Suprapubic skin (tissue), 4 donors: ENCODE results near the gene RBM39. TPM values are rescaled to one million over a fixed set of nuclear protein-coding genes. Genes with fewer than 3 reads are reported as not detected.
"Not testable (repeated sequence)": the region's sequence is repeated elsewhere in the genome, so short reads cannot be mapped to it uniquely, and the experiment has no call there.

Source experiments
- DNase-seq, 2 donors: peaks; one replicate each; pipeline ENCODE4 v3.0.0-alpha.2; 2019; ENCODE audit warnings: low spot score in 2 of 2
- H3K27ac ChIP-seq: fragments of 200-600 bp; sonication (generic); one replicate; pipeline ENCODE4 v1.5.1; 2019
- H3K27me3 ChIP-seq: fragments of 200-600 bp; sonication (generic); one replicate; pipeline ENCODE4 v1.5.1; 2019
- H3K36me3 ChIP-seq: fragments of 200-600 bp; sonication (generic); one replicate; pipeline ENCODE4 v1.5.1; 2019
- H3K4me1 ChIP-seq: fragments of 200-600 bp; sonication (generic); one replicate; pipeline ENCODE4 v1.5.1; 2019
- H3K4me3 ChIP-seq: fragments of 200-600 bp; sonication (generic); one replicate; pipeline ENCODE4 v1.5.1; 2019; ENCODE audit warnings: mild to moderate bottlenecking
- H3K9me3 ChIP-seq: fragments of 200-600 bp; sonication (generic); one replicate; pipeline ENCODE4 v1.5.1; 2019
- EP300 ChIP-seq: sonication (generic); formaldehyde crosslinking; IDR thresholded peaks from one replicate; pipeline ENCODE4 v1.6.1; 2017; ENCODE audit warnings: antibody characterized with exemption
- POLR2A ChIP-seq, 2 donors: fragments of 450-650 bp; IDR thresholded peaks; one replicate each; pipeline ENCODE4 v1.6.1; 2017; ENCODE audit warnings: antibody characterized with exemption in 2 of 2, mild to moderate bottlenecking in 2 of 2, moderate library complexity in 2 of 2
- POLR2AphosphoS5 ChIP-seq, 3 donors: sonication (generic); formaldehyde crosslinking; IDR thresholded peaks; one replicate each; pipeline ENCODE4 v1.6.1; 2017; ENCODE audit warnings: antibody characterized with exemption in 3 of 3
- WGBS: methylation state at CpG from one replicate; pipeline ENCODE4 v1.1.5; 2018; 5-methylcytosine and 5-hydroxymethylcytosine counted together
- total RNA-seq, 4 donors: library from RNA; depleted of rRNA; stranded (reverse); fragments of >200 nt; gene quantifications; one replicate each; pipeline ENCODE4 v1.1.0, GENCODE V29; 2016
- TF ChIP-seq, protein P1 (sequence below), 2 donors: fragments of 200-600 bp in 1 of 2; fragments of 450-650 bp in 1 of 2; sonication (generic) in 1 of 2; IDR thresholded peaks; one replicate each; pipeline ENCODE4 v1.5.1; 2016 to 2019; ENCODE audit warnings: antibody characterized with exemption in 2 of 2, mild to moderate bottlenecking in 1 of 2, moderate library complexity in 1 of 2

The RBM39 gene
- total RNA-seq, 4 donors from 2014 or later, result 245 to 599 (median 258) TPM

DNA sequence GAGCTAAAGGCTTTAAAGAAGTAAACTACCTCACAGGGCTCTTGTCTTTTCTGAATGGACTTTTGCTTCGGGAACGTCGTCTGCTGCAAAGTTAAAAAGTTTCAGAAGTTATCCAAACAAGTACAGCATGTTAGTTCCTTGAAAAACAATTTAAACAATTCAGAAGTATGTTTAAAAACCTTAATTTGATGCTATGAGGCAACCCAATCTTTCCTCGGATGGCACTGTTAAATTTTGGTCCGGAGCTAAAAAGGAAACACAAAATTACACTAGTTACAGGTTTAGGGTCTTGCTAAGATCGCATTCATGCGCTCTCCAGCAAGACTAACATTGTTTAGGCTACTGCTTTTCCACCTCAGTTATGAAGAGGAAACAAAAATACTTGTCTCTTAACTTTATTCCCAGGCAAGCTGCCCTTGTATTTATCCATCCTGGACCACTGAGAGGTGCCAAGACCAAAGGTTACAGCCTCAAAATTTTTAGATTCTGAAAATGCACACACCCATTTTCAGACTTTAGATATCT lies 12.7 kb downstream of the RBM39 start:
- 83% methylated on average over 7 of the region's 7 CpGs for WGBS
- H3K9me3 ChIP-seq, result no peaks in the 10 kb centered on the region
- no peak overlapping the region for H3K4me3 ChIP-seq
- no peak overlapping the region for H3K27ac ChIP-seq
- no peak for DNase-seq
- TF ChIP-seq, protein P1, sequence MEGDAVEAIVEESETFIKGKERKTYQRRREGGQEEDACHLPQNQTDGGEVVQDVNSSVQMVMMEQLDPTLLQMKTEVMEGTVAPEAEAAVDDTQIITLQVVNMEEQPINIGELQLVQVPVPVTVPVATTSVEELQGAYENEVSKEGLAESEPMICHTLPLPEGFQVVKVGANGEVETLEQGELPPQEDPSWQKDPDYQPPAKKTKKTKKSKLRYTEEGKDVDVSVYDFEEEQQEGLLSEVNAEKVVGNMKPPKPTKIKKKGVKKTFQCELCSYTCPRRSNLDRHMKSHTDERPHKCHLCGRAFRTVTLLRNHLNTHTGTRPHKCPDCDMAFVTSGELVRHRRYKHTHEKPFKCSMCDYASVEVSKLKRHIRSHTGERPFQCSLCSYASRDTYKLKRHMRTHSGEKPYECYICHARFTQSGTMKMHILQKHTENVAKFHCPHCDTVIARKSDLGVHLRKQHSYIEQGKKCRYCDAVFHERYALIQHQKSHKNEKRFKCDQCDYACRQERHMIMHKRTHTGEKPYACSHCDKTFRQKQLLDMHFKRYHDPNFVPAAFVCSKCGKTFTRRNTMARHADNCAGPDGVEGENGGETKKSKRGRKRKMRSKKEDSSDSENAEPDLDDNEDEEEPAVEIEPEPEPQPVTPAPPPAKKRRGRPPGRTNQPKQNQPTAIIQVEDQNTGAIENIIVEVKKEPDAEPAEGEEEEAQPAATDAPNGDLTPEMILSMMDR (IDR thresholded peaks at IDR 0.05), result no peak
- TF ChIP-seq POLR2AphosphoS5 (IDR thresholded peaks at IDR 0.05) (no peak), EP300 (no peak), POLR2A (IDR thresholded peaks at IDR 0.05) (no peak)
- peaks cover 45% of the 10 kb centered on the region for H3K4me1 ChIP-seq
- H3K36me3 ChIP-seq, result peaks cover 98% of the 10 kb centered on the region
- no peaks in the 10 kb centered on the region for H3K27me3 ChIP-seq

DNA sequence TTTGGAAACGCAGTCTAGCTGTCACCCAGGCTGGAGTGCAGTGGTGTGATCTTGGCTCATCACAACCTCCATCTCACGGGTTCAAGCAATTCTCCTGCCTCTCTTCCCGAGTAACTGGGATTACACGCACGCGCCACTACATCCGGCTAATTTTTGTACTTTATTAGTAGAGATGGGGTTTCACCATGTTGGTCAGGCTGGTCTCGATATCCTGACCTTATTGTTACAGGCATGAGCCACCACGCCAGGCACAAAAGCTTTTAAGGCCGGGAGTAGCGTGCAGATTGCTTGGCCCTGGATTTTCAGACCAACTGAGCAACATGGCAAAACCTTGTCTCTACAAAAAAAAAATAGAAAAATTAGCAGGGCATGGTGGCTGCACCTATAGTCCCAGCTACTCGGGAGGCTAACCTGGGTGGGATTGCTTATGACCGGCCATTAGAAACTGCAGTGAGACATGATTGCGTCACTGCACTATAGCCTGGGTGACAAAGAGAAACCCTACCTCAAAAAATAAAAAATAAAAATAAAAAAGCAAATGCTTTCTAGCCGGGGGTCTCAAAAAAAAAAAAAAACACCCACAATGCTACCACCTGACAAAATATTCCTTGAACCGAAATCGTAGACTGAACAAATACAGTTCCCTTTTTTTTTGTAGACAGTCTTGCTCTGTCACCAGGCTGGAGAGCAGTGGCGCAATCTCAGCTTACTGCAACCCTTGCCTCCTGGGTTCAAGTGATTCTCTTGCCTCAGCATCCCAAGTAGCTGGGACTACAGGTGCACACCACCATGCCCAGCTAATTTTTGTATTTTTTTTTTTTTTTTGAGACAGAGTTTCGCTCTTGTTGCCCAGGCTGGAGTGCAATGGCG lies 15.0 kb downstream of the RBM39 start:
- no peak for DNase-seq
- H3K4me1 ChIP-seq, result peaks cover 28% of the 10 kb centered on the region
- peaks cover 97% of the 10 kb centered on the region for H3K36me3 ChIP-seq
- H3K27ac ChIP-seq, result no peak overlapping the region
- H3K4me3 ChIP-seq, result no peak overlapping the region
- no peaks in the 10 kb centered on the region for H3K9me3 ChIP-seq
- H3K27me3 ChIP-seq, result no peaks in the 10 kb centered on the region
- WGBS, result 94% methylated on average over 20 of the region's 20 CpGs
- no peak for TF ChIP-seq EP300
- no peak for TF ChIP-seq POLR2AphosphoS5 (IDR thresholded peaks at IDR 0.05)
- TF ChIP-seq POLR2A (IDR thresholded peaks at IDR 0.05), result no peak
- TF ChIP-seq, protein P1 (IDR thresholded peaks at IDR 0.05), result no peak

DNA sequence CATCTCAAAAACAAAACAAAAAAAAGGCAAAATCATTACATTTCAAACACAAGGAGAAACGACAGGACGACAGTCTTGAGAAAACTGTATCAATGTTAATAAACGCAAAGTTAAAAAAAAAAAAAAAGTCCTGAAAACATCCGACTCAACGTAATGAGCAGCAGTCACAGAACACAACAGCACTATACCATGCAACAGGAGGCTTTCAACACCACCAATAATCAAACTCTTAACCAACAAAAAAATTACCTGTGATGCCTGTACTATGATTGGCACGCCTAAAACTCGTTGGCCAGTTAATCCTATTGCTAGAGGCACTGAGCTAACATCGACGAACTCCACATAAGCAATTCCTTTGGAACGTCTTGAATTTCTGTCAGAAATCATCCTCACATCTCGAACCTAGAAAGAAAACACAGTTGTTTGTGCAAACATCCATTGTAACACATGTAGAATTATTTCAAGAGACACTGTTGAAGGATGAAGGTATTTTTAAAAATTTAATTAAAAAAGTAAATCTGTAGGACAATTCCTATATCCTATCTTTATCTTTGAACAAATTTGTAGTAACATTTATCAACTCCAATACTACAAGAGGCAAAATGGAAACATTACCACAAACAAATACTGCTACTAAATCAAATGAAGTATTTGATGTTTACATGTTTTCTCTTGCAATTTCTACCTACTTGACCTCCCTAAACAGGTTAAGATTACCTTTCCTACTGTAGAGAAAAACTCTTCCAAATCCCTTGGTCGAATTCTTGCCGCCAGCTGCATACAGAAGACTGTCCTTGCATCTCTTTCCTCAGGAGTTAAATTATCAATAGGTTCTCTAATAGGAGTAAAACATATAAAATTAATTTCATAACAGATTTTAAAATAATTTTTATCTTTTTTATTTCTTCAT lies 17.5 kb downstream of the RBM39 start:
- no peak overlapping the region for H3K4me3 ChIP-seq
- H3K9me3 ChIP-seq, result no peaks in the 10 kb centered on the region
- no peak overlapping the region for H3K27ac ChIP-seq
- 85% methylated on average over 13 of the region's 13 CpGs for WGBS
- TF ChIP-seq EP300 (no peak), POLR2A (IDR thresholded peaks at IDR 0.05) (no peak), POLR2AphosphoS5 (IDR thresholded peaks at IDR 0.05) (no peak)
- TF ChIP-seq, protein P1 (IDR thresholded peaks at IDR 0.05), result no peak
- DNase-seq, result no peak
- peaks cover 97% of the 10 kb centered on the region for H3K36me3 ChIP-seq
- no peaks in the 10 kb centered on the region for H3K27me3 ChIP-seq
- H3K4me1 ChIP-seq, result peaks cover 3% of the 10 kb centered on the region

DNA sequence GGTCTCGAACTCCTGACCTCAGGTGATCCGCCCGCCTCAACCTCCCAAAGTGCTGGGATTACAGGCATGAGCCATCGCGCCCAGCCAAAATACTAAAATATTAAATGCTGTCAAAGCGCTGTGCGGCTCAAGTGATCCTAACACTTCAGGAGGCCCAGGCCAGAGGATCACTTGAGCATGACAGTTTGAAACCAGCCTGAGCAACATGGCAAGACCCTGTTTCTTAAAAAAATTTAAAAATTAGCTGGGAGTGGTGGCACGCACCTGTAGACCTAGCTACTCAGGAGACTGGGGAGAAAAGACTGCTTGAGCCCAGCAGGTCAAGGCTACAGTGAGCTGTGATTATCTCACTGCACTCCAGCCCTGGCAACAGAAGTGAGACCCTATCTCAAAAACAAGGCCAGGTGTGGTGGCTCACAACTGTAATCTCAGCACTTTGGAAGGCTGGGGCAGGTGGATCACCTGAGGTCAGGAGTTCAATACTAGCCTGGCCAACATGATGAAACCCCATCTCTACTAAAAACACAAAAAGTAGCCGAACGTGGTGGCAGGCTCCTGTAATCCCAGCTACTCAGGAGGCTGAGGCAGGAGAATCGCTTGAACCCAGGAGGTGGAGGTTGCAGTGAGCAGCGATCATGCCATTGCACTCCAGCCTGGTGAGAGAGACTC lies 18.3 kb downstream of the RBM39 start:
- 97% methylated on average over 12 of the region's 12 CpGs for WGBS
- H3K4me1 ChIP-seq, H3K27ac ChIP-seq, H3K9me3 ChIP-seq, H3K27me3 ChIP-seq, H3K4me3 ChIP-seq, DNase-seq: not testable (repeated sequence)
- peaks cover 97% of the 10 kb centered on the region for H3K36me3 ChIP-seq

DNA sequence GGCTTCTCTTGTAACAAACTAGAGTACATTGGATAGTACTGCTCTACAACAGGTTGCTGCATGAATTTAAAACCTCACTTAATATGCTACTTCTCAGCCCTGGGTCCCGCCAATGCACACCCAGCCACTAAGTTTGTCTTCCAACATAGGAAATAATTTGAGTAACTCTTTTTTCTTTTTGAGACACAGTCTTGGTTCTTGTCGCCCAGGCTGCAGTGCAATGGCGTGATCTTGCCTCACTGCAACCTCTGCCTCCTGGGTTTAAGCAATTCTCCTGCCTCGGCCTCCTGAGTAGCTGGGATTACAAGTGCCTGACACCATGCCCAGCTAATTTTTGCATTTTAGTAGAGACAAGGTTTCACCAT lies 18.8 kb downstream of the RBM39 start:
- 93% methylated on average over 4 of the region's 4 CpGs for WGBS
- not testable (repeated sequence) for H3K4me1 ChIP-seq, H3K4me3 ChIP-seq, H3K9me3 ChIP-seq, H3K27me3 ChIP-seq, H3K27ac ChIP-seq, DNase-seq
- H3K36me3 ChIP-seq, result peaks cover 97% of the 10 kb centered on the region
